Muscle of arm (tissue), 12 donors: Measurements from ENCODE around the gene DENND1C. TPM values are rescaled to one million over a fixed set of nuclear protein-coding genes. Genes with fewer than 3 reads are reported as not detected.
"Not testable (repeated sequence)": the region's sequence is repeated elsewhere in the genome, so short reads cannot be mapped to it uniquely, and the experiment has no call there.

Source experiments
- DNase-seq: peaks from one replicate; pipeline ENCODE4 v3.0.0-alpha.2; 2013
- polyA plus RNA-seq, 12 donors: library from polyadenylated mRNA; unstranded; fragments of 120-200 nt; gene quantifications; one replicate each; pipeline ENCODE4 v1.2.1, GENCODE V29; 2013; ENCODE audit not compliant: insufficient read length in 12 of 12

Gene DENND1C
- polyA plus RNA-seq, 12 donors: 0.50 to 9.1 (median 0.61) TPM; not detected in 2

DNA sequence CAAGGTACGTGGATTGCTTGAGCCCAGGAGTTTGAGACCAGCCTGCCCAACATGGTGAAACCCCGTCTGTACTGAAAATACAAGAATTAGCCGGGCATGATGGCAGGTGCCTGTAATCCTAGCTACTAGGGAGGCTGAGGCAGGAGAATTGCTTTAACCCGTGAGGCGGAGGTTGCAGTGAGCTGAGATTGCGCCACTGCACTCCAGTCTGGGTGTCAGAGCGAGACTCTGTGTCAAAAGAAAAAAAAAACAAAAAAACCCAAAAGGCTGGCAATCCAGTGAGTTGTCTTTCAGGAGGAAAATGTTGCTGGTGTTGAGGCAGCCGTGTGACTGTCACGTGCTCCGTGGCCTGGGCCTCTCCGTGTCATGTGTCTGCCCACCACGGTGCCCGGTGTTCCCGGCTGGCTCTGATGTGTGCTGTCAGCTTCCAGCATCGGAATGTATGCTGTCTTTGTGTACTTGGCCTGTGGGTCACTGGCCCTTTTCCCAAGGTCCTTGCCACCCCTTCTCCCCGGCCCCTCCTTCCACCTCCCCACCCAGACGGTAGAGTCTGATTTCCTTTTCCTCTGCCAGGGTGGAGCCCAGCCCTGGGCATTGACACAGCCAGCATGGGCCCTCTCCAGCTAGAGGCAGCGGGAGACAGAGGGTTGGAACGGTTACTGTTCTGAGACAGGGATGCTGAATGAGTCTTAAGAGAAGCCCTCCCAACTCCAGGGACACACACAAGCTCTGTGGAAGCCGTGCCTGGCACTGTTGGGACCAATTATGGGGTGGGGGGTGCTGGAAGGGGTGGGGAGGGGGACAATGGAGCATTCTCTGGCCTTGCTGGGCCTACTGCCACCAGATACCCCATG is 27.8 kb upstream of the DENND1C start:
- DNase-seq: no peak

DNA sequence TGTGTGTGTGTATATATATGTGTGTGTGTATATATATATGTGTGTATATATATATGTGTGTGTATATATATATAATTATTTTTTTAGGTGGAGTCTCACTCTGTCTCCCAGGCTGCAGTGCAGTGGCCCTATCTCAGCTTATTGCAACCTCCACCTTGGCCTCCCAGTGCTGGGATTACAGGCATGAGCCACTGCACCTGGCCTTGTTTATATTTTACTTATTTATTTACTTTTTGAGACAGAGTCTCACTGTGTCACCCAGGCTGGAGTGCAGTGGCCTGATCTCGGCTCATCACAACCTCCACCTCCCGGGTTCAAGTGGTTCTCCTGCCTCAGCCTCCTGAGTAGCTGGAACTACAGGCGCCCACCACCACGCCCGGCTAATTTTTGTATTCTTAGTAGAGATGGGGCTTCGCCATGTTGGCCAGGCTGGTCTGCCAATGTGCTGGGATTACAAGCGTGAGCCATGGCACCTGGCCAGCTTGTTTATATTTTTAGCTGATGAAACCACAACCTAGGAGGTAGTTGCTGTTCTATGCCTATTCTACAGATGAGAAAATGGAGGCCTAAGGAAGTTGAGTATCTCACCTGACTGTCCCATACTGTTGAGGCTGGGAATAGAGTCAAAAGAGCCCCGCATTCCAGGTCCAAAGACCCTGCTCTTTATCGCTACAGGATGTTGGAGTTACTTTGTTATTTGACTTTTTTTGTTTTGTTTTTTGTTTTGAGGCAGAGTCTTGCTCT is 26.6 kb upstream of the DENND1C start:
- DNase-seq: not testable (repeated sequence)

DNA sequence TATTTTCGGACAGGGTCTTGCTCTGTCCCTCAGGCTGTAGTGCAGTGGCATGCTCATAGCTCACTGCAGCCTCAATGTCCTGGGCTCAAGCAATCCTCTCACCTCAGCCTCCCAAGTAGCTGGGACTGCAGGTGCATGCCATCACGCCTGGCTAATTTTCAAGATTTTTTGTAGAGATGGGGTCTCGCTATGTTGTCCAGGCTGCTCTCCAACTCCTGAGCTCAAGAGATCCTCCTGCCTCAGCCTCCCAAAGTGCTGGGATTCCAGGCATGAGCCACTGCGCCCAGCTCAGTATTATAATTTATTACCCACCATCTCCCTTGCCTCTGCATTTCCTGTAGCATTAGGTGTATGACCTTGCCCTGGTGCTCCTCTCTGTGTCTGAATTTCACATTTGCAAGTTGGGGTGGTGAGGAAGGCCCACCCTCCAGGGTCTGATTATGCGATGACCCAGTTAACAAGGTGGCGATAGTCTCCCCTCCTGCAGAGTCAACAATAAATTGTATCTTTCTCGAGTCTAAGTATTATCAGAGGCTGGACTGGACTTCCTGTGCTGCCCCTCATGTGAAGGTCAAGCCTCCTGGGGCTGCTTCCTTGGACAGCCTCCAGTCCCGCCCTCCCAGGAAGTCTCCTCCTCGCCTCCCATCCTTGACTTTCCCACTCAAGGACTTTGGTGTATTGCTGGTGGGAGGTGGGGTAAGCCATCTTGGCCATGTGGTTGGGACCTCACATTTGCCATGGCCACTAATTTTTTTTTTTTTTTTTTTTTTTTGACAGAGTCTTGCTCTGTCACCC is 22.0 kb upstream of the DENND1C start:
- DNase-seq: no peak

GRCh38 chr19:6501740-6502648 is 20.4 kb upstream of the DENND1C start, which contains the start of gene TUBB4A:
Gene TUBB4A (minus strand): TSS chr19:6502309. CDS start chr19:6502212, 97 bp downstream.
- DNase-seq: no peak

DNA sequence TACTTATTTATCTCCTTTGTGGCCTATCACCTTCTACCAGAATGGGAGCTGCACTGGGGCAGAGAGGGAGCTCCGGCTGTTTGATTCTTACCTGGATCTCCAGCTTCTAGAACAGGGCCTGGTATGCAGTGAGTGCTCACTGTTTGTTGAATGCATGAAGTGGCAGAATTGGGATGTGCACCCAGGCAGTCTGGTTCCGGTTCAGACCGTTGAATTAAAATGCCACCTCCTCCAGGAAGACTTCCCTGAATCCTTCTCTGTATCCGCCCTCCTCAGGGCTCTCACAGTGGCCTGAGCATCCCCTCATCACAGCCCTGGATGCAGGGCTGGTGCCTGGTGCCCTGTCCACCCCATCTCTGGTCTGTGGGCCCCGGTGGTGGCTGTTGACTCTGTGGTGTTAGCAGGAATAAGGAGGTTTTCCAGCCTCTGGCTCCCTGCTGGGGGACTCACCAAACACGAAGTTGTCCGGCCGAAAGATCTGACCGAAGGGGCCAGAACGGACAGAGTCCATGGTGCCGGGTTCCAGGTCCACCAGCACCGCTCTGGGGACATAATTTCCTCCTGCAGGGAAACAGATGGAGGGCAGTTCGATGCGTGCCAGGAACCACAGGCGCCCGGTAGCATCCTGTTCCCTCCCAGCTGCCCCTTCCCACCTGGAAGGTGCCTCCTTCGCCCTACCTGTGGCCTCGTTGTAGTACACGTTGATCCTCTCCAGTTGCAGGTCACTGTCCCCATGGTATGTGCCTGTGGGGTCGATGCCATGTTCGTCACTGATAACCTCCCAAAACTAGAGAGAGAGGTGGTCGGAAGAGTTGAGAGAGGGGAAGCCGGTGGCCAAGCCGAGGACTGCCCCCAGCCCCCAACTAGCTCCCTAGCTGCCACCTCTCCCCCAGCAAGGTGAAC is 19.5 kb upstream of the DENND1C start:
- no peak for DNase-seq

- no peak for DNase-seq
These were observed 17.6 kb upstream of the DENND1C start for GRCh38 chr19:6499052-6499790.

- no peak for DNase-seq
These were observed 16.9 kb upstream of the DENND1C start for GRCh38 chr19:6498294-6499036.

GRCh38 chr19:6495947-6496346 is 14.4 kb upstream of the DENND1C start:
- DNase-seq: no peak

DNA sequence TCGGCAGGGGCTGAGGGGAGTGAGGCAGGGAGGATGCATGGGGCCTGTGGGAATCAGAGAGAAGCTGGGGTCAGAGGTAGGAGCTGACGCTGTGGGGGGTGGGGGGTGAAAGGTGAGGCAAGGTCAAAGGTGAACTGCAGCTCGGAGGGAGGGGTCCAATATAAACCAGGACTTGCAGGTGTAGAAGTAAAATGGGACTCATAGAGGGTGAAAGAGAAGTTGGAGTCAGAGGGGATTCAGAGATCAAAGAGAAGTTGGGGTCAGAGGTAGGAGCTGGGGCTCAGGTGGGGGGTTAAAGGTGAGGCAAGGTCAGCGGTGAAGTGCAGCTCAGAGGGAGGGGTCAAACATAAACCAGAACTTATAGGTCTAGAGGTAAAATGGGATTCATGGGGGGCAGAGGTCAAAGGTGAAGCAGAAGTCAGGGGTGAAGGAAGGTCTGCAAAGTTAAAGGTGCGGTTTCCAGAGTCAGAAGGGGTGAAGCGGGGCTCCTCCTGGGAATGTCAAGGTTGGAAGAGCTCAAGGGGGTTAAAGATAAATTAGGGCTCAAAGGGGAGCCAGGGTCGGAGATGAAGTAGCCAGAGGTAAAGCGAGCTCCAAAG is 12.9 kb upstream of the DENND1C start:
- DNase-seq: no peak

- DNase-seq: no peak
These were observed 10.4 kb upstream of the DENND1C start for GRCh38 chr19:6491802-6492592.

- DNase-seq: no peak
These were observed 8.5 kb upstream of the DENND1C start for GRCh38 chr19:6490134-6490533.

GRCh38 chr19:6489278-6490061 is 7.9 kb upstream of the DENND1C start:
- DNase-seq: no peak

GRCh38 chr19:6484831-6485230 is 3.2 kb upstream of the DENND1C start:
- DNase-seq: no peak

GRCh38 chr19:6484230-6484629 is 2.6 kb upstream of the DENND1C start:
- DNase-seq: no peak

GRCh38 chr19:6483235-6483634 is 1.6 kb upstream of the DENND1C start:
- DNase-seq: no peak

- DNase-seq: no peak
These were observed 728 bp upstream of the DENND1C start for GRCh38 chr19:6482343-6482686.
